MM.1S (cell line): ENCODE results near the gene CDO1.

ENCODE experiments used
- EZH2phosphoT487 ChIP-seq: fragments of 300-600 bp; sonication (generic); IDR thresholded peaks from 2 replicates; pipeline ENCODE4 v1.6.1; 2018; ENCODE audit warnings: antibody characterized with exemption, low read length
- TF ChIP-seq, protein P1 (sequence below): fragments of 300-600 bp; sonication (generic); IDR thresholded peaks from 2 replicates; pipeline ENCODE4 v1.5.1; 2016; ENCODE audit warnings: antibody characterized with exemption, low read length, mixed read lengths

GRCh38 chr5:115842952-115843351, 26.5 kb upstream of the CDO1 start:
- TF ChIP-seq, protein P1, sequence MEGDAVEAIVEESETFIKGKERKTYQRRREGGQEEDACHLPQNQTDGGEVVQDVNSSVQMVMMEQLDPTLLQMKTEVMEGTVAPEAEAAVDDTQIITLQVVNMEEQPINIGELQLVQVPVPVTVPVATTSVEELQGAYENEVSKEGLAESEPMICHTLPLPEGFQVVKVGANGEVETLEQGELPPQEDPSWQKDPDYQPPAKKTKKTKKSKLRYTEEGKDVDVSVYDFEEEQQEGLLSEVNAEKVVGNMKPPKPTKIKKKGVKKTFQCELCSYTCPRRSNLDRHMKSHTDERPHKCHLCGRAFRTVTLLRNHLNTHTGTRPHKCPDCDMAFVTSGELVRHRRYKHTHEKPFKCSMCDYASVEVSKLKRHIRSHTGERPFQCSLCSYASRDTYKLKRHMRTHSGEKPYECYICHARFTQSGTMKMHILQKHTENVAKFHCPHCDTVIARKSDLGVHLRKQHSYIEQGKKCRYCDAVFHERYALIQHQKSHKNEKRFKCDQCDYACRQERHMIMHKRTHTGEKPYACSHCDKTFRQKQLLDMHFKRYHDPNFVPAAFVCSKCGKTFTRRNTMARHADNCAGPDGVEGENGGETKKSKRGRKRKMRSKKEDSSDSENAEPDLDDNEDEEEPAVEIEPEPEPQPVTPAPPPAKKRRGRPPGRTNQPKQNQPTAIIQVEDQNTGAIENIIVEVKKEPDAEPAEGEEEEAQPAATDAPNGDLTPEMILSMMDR: no peak
- TF ChIP-seq EZH2phosphoT487: no peak
